H1 (cell line): ENCODE results near the gene NWD2. TPM values are rescaled to one million over a fixed set of nuclear protein-coding genes. Genes with fewer than 3 reads are reported as not detected.

ENCODE experiments used
- CBX5 ChIP-seq: fragments of 300-800, 300-1000 bp; sonication (generic); IDR thresholded peaks from 2 replicates; pipeline ENCODE4 v1.7.1; 2016; ENCODE audit warnings: antibody characterized with exemption, low read length, low read depth
- EZH2 ChIP-seq: fragments of 200-600 bp; sonication (generic); IDR thresholded peaks from 2 replicates; pipeline ENCODE4 v1.7.1; 2012; ENCODE audit warnings: low read depth, mild to moderate bottlenecking, moderate library complexity, low read length, inconsistent platforms; ENCODE audit not compliant: severe bottlenecking
- PHF8 ChIP-seq: fragments of 200-600 bp; sonication (generic); conservative IDR thresholded peaks from 2 replicates; pipeline ENCODE4 v1.7.1; 2012; ENCODE audit warnings: low read depth, mild to moderate bottlenecking, inconsistent platforms, low read length, moderate library complexity
- SAP30 ChIP-seq: fragments of 300-600 bp; sonication (generic); IDR thresholded peaks from 2 replicates; pipeline ENCODE4 v1.7.1; 2012; ENCODE audit warnings: low read length, moderate library complexity, mild to moderate bottlenecking, inconsistent platforms; ENCODE audit not compliant: insufficient read depth, insufficient replicate concordance
- SIRT6 ChIP-seq: IDR thresholded peaks from one replicate; pipeline ENCODE4 v1.7.1; 2012; ENCODE audit warnings: low read length, inconsistent platforms
- polyA plus RNA-seq, 7 experiments: library from polyadenylated mRNA; depleted of rRNA in 3 of 7; stranded (reverse) in 5 of 7; unstranded in 2 of 7; fragments of >200 nt in 5 of 7; fragments of 200-250 nt in 2 of 7; gene quantifications; 1 replicate in 5 of 7; 2 replicates in 1 of 7; 4 replicates in 1 of 7; pipeline versions ENCODE4 v1.2.1 to v1.2.3, GENCODE V29; 2011 to 2013; ENCODE audit warnings: missing spikeins in 2 of 7, mixed read lengths in 2 of 7
- total RNA-seq: library from RNA; stranded (reverse); fragmentation: NEBNext Ultra II Directional; extraction: Animal tissue kit (Norgen Biotek cat#: 25700); gene quantifications from 2 replicates; pipeline ENCODE4 v1.2.1, GENCODE V29; 2021

Gene NWD2
- total and polyA plus RNA-seq, 2 of the 8 experiments (the other 6 are each of a cell fraction or from before 2014, with no cell fraction given) = under 0.01 TPM; not detected in 1

DNA sequence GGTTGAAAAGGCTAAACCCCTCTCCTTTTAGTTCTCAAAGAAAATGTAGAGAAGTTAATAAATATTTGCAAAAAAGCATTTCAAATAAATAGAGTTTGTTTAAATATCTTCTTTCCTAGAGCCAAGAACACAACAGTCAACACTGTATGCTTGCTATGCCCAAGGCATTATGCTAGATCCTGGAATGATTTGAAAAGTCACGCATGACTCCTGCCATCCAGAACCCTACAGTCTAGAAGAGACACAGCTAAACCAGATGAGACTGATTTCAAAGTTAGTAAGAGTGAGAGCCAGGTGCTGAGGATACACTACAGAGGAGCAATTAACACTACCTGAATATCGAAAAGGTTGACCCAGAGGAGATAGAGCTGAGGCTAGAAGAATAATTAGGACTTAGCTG, 205.8 kb downstream of the NWD2 start (continued):
- TF ChIP-seq CBX5 = no peak
- TF ChIP-seq SIRT6 = no peak
- TF ChIP-seq EZH2 = no peak
- TF ChIP-seq PHF8 = no peak
- no peak for TF ChIP-seq SAP30
